ENCODE results near the gene NPVF.

NPVF gene, protein sequence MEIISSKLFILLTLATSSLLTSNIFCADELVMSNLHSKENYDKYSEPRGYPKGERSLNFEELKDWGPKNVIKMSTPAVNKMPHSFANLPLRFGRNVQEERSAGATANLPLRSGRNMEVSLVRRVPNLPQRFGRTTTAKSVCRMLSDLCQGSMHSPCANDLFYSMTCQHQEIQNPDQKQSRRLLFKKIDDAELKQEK

DNA sequence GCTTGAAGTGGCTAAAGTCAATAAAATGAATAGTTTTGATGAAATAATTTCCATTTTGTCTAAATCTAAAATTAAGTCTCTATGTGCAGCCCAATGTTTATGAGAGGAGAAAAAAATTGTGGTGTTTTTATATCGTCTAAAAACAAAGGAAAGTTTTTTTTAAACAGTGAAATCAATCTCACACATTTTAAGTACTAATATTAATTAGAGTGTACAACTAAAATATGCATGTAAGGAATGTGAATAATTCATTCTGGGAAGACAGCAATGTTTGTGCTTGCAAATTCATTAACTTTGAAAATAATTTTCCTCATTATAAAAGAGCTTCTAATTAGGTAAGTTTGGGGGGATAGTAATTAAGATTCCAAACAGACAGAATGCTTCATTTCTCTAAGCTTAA, at the start of gene NPVF:
TSS of gene NPVF (minus strand) at position 101 of the 400 bp plus-strand sequence. CDS start at position 54, 47 bp downstream.
- no peak for DNase-seq (ENCODE audit: low read depth)

DNA sequence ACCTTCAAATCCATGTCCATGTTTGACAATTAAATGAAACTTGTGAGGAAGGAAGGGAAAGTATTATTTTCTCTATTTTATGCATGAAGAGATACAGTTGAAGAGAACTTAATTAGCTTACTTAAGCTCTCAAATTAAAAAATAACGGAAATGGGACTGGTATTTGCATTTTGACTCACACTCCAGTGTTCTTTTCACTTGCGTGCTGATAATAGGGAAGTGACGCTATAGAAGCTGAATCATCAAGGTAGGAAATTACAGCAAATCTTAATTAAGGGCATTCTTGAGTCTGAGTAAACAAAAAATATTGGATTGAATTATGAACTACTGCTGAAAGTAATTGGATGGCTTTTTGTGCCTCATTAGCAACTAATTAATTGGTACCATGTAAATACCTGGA, 44.0 kb upstream of the NPVF start:
- no peak for DNase-seq (ENCODE audit: low read depth)

DNA sequence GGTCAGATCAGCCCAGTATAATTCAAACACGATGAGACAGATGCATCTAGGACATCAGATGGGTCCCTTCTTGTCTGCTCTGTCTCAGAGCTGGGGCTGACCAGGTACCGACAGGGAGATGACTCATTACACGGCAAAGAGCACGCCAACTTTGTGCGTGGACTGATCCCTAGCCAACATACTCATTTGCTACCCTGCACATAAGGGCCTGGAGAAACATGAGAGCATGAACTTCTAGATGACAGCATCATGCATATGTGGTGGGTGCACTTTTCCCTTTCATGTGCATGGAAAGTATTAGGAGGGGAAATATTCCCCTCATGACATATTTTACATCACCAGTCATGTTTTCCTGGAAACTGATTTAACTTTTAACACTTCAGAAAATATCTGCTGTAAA, 35.1 kb upstream of the NPVF start:
- no peak for DNase-seq (ENCODE audit: low read depth)

DNA sequence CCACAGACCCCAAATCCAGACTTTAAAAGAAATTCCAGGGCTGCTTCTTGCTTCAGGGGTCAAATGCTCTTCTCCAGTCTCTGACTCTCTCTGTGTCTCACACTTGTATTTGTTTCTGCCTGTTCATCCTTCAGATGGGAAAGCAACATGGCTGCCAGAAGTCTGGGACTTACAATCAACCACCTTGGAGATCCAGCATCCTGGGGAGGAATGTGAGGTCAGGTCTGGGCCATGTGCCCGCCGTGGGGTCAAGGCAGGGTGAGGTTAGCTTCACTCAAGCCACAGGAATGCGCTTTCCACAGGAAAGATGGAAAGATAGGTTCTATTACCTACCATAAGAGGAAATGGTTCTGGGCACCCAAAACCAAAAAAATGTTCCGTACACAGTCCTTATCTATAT, 34.3 kb upstream of the NPVF start:
- no peak for DNase-seq (ENCODE audit: low read depth)

DNA sequence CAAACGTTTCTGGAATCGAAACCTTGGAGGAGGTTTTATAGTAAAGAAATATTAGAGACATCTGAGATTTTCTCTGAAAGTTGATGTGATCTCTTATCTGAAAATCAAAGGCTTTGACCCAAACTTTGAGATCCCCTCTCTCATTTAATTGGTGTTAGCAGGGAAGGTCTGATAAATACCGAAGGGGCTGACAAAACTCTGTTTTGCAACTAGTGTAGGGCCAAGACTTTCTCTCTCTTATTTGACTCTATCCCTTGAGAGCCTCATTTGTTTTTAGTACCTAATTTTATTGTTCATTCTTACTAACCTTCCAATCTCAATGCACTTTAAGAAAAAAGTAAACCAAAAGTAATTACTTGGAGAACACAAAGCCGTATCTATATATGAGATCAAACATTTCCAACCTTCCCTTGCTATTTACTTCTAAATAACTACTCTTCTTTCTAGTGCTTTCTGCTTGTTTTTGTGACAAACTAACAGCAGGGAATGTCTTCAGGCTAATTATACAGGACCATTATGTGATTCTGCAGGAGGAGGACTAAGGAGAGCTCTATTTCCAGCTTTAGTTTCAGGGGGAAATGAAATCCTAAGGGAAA, 33.4 kb upstream of the NPVF start:
- no peak for DNase-seq (ENCODE audit: low read depth)

DNA sequence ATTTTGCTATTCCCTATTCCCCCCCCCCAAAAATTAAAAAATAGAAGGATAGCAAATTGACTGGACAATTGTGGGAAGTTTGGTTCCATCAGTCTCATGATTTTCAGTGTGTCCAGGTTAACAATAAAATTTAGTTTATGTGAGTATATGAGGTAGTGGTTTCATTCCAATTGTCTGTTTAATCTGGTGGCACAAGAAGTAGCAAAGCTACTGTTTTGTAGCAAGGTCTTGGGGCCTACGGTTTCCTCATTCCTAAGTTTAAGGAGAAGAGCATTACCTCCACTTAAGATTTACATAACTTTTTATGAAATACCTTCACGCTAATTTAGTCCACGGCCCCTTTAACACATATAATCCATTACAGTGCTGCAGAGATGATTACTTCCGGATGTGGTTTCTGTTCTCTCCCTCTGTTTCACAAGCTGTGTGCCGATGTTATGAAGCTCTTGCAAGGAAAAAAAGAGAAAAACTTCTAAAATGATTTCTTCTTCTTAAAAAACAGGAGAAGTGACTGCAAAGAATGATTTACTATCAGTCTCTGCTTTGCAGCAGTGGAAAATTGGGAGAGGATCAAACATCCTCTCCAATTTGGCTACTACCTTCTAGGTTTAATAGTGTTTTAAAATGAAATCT, 32.7 kb upstream of the NPVF start:
- no peak for DNase-seq (ENCODE audit: low read depth)

DNA sequence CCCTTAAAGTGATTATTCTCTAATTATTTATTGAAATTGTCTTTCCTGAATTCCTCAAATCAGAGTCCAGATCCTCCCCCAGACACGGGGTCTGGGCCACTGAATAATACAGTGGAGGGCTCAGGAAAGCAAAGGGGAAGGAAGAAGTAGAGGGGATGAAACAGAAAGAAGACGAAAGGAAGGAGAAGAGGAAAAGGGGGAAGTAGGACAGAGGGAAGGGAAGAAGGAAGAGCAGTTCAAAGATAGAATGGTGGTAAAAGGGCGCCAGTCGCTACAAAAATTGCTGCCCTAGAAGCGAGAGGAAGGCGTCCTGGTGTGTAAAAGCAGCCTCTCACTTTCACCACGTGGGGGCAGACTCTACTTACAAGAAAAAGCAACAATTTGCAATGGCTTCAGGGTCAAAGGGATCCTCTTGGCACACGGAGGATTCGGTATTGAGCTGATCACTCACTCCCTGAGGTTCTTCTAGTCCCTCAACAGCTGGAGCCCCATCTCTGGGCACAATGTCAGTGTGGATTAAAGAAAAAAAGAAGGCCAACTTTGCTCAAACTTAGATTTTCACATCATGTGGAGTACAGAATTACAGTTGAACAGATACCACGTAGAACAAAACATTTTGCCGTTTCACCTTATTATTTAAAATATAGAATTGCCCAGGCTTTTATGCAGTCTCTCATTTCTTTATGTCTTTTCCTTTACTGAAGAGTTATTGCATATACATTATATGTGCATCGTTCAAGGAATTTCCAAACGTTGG, 31.4 kb upstream of the NPVF start:
- DNase-seq (ENCODE audit: low read depth) = peak; percentile 36

DNA sequence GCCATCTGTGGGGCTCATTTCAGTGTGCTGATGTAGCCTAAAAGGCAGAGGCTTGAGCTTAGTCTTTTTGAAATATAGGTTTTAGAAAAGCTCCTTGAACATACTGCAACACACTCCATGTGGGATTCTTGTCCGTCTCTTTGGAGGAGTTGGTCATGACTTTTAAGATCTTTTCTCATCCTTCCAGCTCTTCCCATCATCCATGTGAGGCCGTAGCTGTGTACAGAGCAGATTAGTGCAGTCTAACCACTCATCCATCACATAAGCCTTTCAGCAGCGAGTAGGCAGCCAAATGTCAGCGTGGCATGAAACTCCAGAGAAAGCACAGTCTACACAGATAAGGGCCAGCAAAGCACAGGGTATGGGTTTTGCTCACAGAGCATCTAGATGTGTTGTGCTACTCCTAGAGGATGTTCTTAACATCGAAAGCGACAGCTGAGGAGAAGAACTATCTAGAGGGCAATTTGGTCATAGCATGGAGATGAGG, 28.1 kb upstream of the NPVF start:
- DNase-seq (ENCODE audit: low read depth) = no peak

DNA sequence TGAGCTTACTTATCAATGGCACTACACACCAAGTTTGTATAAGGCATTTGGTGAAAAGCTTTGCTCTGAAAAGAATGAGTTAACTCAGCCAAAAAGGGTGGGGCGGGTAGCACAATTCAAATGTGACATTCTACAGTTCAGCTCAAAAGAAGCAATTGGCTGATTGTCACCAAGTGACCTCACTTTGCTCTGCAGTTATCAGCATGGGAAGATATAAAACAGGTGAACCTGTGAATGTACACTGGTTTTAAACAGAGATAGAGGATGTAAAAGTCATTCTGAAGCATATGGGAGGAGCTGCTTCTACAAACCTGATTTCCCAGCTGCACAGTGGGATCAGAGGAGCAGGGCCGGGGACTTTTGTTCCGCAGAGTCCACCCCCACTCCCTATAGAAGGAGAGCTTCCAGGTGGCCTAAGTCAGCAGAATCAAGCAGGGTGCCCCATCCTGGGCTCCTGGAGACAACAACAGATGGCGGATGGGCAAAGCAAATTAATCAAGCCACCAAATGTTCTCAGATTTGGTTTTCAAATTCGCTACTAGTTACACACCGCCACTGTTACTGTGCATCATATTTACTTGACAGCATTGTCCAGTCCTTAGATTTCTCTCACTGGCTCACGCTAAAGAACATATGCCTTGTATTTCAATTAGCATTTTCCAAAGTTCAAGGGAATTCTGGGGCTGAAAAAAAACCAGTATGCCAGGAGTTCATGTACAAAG, 27.5 kb upstream of the NPVF start:
- DNase-seq (ENCODE audit: low read depth) = no peak

DNA sequence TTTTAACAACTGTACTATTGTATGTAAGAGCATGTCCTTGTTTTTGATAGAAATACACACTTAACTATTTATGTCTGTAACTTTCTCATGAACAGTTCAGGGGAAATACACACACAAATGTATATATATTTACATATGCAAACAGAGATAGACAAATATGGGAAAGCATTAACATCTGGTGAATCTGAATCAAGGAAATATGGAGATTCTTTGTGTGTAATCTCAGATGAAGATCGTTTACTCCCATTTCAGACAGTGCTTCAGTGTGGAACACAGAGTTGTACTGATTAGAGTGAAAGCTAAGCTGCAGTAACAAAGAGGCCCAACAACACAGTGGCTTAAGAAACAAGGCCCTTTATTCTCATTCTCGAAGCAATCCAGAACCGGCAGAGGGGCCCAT, 26.3 kb upstream of the NPVF start:
- no peak for DNase-seq (ENCODE audit: low read depth)

DNA sequence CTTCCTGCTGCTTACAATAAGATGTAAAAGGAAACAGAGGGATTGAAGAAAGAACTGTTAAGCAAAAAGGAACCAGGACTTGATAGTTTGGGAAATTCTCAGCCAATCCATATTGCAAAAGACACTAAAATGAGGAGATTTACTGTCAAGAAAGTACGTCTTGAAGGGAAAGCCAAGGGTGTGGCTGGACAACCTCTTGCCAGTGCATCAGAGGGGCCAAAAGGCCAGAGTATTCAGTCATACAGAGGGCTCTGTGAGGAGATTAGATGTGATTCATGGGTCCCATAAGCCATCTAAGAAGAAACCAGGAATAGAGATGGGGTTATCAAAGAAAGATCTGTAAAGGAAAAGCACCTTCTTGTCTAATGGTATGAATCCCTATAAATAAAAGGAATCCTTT, 25.4 kb upstream of the NPVF start:
- no peak for DNase-seq (ENCODE audit: low read depth)

DNA sequence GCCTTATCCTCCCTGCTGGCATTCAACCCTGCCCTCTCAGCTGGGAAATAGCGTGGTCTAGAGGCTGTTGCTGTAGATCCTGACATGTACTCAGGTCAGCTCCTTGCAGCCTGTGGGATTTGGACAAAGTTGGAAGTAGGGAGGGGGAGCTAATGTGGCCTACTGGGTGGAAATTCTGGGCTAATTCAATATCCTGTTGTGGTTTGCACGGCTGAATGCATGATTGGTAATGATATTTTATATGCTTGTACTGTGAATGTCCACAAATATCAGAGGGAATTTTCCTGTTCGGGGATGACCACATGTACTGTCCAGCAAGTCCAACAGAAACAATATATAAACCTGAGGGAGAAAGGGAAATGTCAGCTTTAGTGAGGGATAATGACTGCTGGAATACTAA, 22.1 kb upstream of the NPVF start:
- DNase-seq (ENCODE audit: low read depth) = no peak

DNA sequence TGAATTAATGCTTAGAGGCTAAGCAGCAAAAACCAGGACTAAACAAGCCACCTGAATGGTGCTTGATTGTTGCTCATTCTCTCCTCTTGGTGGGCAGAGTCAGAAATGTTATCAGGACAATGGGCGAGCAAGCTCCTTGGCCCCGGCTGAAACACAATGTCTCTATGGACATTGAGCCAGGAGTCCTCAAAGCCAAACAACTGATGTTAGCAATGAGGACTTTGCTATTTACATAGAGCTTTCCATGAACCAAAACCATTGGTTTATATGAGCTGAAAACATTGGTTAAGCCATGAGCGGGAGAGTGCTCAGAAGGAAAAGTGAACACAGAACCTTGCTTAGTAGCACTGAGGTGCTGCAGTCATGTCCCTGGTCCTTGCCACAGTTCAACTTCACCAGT, 21.5 kb upstream of the NPVF start:
- DNase-seq (ENCODE audit: low read depth) = no peak

DNA sequence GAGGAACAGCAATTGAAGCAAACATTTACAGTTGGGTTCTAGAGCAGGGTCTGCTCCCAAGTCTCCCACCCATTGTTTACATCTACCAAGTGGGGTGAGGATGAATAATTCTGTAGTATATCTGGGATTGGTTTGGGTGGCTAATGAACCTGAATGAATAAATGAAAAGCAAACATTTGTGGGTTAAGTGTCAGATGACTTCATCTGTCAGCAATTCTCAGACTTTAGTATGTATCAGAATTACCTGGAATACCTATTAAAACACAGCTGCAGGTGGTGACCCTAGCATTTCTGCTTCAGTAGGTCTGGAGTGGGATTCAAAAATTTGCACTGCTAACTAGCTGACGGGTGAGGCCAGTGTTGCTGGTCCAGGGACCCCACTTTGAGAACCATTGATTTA, 18.0 kb upstream of the NPVF start:
- no peak for DNase-seq (ENCODE audit: low read depth)

DNA sequence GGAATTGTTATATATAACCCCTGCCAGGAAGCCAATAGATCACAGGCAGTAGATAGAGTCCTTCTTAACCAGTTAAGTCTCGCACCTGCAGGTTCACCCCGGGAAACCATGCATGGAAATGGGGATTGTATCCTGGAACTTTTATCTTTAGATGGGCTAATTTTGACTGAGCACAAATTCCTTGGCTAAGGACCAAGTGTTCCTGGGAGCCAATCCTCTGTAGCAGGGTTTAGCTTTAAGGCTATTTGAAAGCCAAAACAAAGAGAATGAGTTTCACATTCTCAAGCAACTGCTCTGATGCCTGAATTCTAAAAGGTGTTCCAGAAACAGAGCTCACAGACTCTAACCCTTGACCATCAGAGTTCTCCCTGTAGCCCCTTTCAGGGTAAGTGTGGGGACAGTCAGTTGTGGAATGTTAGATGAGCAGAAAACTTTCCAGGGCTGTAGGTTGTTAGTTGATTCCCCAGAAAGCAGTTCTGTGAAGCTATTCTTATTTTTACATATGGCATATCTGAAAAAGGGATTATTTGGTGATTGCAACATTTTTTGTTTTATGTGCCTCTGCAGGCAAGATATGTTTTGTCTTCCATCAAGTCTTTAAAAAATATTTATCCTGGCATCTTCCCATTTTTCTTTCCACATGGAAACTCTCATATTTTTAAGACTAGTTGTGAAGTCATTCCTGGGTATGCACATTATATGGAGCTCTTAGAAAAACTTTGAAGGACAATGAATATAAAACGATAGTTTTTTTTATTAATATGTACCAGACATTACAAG, 16.2 kb upstream of the NPVF start:
- no peak for DNase-seq (ENCODE audit: low read depth)

DNA sequence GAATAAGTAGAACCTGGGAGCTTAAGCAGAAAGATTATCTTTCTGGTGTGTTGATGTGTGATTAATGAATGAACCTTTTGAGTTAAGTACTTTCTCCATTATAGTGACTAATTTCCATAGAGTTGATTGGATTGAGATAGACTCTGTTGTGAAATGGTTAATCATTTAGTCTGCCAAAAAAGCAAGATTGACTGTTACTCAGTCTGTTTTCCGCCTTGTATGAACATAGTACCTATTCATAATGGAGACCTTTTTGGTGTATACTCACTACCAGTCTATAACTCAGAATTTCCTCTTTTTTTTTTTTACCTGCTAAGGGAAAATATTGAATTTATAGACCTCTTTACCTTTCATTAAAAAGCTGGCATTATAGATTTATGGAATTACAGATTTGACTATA, 14.4 kb upstream of the NPVF start:
- DNase-seq (ENCODE audit: low read depth) = no peak

DNA sequence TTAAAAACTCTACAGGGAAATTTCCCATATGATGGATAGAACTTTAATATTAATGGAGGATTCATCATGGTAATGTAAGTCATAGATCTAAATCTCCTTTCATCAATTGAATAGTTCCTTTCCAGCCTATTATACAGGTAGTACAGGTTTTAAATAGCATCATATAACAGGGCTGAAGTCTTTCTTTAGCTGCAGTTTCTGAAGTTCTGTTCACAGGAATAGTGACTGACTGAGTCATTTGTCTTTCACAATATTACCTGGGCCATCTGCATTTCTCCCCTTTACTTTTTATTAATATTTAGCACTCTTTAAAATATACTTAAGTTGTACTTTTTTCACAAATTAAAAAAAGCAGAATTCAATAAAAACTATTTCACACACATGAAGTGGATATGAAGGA, 12.6 kb upstream of the NPVF start:
- DNase-seq (ENCODE audit: low read depth) = no peak

DNA sequence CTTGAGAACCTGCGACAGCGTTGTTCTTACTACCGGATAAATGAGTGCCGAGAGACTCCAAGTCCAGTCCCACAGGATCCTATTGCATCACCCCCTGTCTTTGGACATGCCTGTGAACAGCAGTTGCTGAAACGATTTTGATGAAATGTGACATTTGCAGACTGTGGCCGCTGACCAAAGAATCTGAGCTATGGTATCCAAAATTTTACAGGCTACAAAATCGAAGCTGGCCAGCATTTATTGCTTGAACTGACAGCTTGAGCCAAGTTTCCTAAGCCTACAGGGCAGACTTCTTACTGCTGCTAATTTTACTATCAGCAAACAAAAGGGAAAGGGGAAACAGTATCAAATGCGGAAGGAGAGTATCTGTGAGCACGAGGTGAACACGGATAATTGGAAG, 12.1 kb upstream of the NPVF start:
- no peak for DNase-seq (ENCODE audit: low read depth)

DNA sequence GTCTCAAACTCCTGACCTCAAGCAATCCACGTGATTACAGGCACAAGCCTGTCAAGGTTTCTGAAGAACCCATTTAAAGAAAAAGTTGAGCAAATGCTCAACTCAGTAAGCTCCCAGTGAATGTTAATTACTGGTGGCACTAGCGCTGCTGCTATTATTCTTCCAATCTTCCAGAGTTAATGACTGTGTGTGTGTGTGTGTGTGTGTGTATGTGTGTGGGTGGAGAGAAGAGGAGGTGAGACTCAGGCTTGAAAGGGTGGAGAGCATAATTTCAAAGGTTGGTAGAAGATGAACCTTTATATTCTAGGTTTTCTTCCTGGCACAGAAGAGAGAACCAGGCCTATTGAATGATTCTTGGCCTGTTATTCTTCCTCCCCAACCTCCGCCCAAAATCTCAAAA, 11.6 kb upstream of the NPVF start:
- no peak for DNase-seq (ENCODE audit: low read depth)

DNA sequence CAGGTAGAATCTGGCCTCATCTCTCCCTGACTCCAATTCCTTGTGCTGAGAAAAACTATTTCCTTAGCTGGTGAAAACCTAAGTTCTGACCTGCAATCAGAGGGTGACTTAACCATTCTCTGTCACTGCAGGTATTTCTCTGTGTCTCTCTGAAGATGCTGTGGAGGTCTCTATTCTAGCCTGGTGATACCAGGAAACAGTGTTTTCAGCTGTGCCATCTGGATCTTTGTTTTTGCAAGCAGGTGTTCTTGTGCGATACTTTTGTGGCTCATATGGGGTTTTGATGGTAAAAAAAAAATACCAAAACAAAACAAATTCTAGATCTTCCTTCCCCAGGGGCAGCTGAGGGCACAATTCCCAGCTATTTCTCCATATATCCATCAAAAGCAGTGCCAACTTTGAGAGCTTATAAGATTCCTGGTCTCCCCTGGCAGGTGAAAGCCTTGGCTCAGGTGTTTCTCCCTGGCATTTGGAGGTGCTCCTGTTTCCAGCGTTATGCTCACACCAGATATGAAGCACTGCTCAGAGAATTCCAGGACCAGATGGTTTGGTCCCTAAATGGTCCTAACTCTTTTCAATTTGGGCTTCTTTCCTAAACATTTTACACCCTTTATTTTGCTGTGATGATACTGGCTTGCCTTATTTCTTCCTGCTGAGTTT, 9.9 kb upstream of the NPVF start:
- no peak for DNase-seq (ENCODE audit: low read depth)

DNA sequence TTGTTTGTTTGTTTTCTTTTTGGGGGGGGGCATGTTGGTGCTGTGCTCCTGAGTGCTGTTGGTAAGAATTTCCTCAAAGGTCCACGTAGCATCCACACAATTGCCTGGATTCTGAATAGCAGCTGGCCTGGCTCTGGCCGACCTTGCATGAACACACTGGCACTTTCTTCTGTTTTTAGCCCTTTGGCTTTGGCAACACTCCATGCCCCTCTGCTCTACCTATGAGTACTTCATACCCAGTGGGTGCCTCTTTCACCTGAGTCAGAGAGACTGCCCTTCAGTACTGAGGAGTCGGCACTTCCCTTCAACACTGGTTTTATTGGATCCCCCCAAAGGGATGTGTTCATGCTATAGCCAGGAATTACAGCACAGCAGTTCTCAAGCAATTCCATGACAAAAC, 7.2 kb upstream of the NPVF start:
- DNase-seq (ENCODE audit: low read depth) = no peak
